NCI-H128 (cell line): ENCODE measurements around the gene BMERB1.
"Not testable (repeated sequence)": the region's sequence is repeated elsewhere in the genome, so short reads cannot be mapped to it uniquely, and the experiment has no call there.

ENCODE experiments used
- DNase-seq: peaks from one replicate; lab custom pipeline; 2025; ENCODE audit not compliant: unreplicated experiment; lab: John Stamatoyannopoulos, UW

The BMERB1 gene

DNA sequence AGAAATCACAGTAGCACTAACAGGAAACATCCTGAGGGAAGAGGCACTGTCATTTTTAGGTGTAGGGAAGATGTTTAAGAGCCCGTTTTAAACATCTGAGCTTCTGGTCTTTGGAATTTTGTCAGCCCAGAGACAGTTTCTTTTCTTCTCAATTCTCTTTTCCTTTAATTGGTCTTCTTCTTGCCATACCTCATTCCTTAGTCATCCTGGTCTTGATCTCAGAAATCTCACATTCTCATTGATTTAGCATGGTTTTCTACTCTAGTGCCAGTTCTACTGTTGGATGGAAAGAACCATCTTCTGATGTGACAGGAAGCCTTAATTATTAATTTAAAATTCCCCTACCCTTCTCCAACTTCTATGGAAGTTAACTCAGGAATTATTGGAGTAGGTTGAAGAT, 25.4 kb downstream of the BMERB1 start:
- DNase-seq: no peak

DNA sequence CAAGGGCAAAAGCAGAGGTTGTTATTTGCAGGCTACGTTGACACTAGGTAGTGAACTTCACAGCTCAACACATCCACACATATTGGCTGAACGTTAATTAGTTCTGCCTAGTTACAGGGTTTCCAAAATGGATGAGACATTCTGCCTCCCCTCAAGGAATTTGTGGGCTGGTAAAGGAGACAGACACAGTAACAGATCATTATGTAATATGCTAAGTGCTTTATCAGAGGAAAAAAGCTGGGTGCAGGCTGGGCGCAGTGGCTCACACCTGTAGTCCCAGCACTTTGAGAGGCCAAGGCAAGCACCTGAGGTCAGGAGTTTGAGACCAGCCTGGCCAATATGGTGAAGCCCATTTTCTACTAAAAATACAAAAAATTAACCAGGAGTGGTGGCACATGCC, 26.2 kb downstream of the BMERB1 start:
- no peak for DNase-seq

GRCh38 chr16:15461376-15461775, 27.0 kb downstream of the BMERB1 start:
- no peak for DNase-seq

DNA sequence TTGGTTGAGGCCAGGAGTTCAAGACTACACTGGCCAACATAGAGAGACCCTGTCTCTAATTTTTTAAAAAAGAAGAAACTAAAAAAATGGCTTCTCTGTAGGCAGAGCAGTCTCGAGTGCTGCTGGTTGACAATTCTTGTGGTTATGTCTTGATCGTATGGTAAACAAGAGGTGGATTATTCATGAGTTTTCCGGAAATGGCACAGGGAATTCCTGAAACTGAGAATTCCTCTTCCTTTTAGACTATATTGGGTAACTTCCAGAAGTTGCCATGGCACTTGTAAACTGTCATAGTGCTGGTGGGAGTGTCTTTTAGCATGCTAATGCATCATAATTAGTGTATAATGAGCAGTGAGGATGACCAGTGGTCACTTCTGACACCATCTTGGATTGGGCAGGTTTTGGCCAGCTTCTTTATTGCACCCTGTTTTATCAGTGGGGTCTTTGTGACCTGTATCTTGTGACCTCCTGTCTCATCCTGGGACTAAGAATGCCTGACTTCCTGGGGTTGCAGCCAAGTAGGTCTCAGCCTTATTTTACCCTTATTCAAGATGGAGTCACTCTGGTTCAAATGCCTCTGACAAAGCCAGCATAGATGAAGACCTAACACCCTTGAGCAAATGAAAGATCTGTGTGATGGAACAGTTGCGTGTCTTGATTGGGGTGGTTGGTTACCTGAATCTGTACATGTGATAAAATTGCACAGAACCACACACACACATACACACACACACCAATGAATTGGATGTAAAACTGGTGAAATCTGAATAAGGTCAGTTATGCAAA, 30.2 kb downstream of the BMERB1 start:
- DNase-seq: no peak

GRCh38 chr16:15466131-15466530, 31.7 kb downstream of the BMERB1 start:
- DNase-seq: no peak

GRCh38 chr16:15466886-15467781, 32.7 kb downstream of the BMERB1 start:
- no peak for DNase-seq

GRCh38 chr16:15476971-15477370, 42.6 kb downstream of the BMERB1 start:
- not testable (repeated sequence) for DNase-seq

- no peak for DNase-seq
Measured at GRCh38 chr16:15477802-15478201, 43.4 kb downstream of the BMERB1 start.

GRCh38 chr16:15482068-15482747, 47.8 kb downstream of the BMERB1 start:
- DNase-seq: no peak

- no peak for DNase-seq
Measured at GRCh38 chr16:15482748-15483298, 48.4 kb downstream of the BMERB1 start.

- no peak for DNase-seq
Measured at GRCh38 chr16:15483857-15484256, 49.5 kb downstream of the BMERB1 start.

GRCh38 chr16:15484662-15485061, 50.3 kb downstream of the BMERB1 start:
- DNase-seq: no peak

DNA sequence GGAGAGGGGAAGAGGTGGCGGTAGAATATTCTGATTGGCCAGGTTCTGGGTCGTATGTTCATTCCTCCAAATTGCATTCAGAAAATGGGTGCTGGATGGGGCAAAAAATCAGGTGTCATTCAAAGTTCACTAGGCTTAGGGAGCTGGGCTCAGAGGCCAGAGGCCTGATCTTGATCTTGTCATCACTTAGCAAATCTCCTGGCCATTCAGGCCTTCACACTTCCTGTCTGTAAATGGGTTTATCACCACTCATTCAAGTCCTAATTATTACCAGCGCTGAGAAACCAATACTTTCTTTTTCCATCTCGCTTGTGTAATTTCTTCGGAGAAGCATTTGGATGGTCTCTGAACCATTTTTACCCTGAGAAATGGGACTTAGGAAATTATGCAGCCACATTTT, 50.8 kb downstream of the BMERB1 start:
- no peak for DNase-seq

DNA sequence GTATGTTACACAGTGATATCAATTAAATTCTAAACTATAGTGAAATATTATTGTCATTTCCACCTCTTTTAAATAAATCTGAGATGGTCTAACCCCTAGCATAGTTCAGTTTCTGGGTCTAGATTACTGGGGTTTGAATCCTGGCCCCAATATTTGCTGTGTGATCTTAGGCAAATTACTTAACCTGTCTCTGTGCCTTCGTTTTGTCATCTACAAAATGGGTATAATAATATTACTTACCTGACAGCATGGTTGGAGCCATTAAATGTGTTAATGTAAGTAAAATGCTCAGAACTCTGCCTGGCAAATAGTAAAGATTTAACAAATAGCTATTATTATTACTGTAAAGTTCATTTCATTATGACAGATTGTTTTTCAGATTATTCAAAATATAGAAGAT, 52.3 kb downstream of the BMERB1 start:
- DNase-seq: no peak

DNA sequence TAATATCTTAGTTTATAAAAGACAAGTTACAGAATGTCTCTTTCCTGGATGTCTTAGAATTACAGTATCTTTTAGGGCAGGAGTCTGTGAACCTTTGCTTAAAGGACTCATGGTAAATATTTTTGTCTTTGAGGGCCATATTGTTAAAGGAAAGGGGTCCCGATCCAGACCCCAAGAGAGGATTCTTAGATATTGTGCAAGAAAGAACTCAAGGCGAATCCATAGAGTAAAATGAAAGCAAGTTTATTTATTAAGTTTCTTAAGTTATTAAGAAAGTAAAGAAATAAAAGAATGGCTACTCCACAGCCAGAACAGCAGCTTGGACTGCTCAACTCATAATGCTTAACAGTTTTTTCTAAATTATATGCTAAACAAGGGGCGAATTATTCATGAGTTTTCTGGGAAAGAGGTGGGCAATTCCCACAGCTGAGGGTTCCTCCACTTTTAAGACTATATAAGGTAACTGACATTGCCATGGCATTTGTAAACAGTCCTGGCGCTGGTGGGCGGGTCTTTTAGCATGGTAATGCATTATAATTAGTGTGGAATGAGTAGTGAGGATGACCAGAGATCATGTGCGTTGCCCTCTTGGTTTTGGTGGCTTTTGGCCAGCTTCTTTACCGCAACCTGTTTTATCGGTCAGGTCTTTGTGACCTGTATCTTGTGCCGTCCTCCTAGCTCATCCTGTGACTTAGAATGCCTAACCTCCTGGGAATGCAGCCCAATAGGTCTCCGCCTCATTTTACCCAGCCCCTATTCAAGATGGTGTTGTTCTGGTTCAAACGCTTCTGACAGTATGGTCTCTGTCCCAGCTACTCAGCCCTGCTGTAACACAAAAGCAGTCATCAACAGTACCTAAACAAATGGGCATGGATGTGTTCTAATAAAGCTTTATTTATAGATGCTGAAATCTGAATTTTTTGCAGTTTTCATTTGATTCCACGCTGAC, 53.2 kb downstream of the BMERB1 start:
- DNase-seq: no peak

- no peak for DNase-seq
Measured at GRCh38 chr16:15489016-15489415, 54.6 kb downstream of the BMERB1 start.

DNA sequence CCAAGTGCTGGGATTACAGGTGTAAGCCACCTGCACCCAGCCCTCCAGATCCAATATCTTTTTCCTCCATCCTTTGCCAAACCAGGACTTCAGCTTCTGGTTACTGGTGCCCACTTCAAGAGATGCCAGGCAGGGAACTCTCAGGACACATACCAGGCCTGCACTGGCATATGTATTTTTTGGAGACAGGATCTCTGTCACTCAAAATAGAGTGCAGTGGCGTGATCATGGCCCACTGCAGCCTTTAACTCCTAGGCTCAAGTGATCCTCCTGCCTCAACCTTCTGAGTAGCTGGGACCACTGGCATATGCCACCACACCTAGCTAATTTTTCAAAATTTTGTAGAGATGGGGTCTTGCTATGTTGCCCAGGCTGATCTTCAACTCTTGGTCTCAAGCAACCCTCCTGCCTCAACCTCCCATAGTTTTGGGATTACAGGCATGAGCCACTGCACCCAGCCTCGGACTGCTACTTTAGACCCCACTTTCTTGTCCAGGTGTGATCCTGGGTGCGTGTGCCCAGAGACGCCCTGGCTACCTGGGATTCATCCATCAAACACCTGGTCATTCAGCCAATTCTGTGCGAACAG, 55.8 kb downstream of the BMERB1 start:
- DNase-seq: no peak

DNA sequence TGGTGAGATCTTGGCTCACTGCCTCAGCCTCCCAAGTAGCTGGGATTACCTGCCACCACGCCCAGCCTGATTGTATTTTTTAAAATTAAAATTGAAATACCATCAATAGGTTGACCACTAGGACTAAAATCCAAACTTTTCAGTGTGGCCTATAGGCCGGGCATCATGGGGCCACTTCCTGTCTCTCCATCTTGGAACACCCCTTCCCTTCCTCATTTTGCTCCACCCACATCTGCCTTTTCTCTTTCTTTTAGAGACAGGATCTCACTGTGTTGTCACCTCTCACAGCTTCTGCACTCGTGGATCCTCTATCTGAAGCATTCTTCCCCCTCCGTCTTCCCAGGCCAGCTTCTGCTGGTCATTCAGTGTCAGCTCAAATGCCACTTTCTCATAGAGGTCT, 57.0 kb downstream of the BMERB1 start:
- no peak for DNase-seq

DNA sequence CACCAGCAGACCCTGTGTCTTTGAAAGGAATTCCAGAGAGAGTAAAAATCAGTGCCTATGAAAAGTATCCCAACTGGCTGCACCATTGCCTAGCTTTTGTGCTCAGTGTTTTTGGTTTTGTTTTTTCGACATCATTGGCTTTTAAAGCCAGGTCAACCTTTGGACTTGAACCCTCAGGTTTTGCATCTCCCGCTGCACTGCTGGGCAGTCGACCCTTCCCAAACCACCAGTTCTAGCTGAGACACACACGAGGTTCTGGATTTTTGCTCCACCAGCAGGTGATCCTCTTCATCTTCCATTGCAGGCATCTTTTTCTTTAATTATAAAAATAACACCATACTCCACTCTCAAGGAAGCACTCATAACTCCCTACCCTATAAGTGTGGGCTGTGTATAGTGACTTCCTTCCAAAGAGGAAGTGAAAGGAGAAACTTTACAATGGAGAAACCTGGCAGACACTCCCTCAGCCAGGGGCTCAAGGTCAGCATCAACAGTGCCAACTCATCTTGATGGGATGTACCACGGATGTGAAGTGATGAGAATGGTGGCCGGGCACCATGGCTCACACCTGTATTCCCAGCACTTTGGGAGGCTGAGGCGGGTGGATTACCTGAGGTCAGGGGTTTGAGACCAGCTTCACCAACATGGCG, 57.8 kb downstream of the BMERB1 start:
- no peak for DNase-seq
